ENCODE results near the gene CLRN2. TPM values are rescaled to one million over a fixed set of nuclear protein-coding genes. Genes with fewer than 3 reads are reported as not detected.

Gene CLRN2
- polyA plus RNA-seq, 1 donor from 2014 or later, result not detected

DNA sequence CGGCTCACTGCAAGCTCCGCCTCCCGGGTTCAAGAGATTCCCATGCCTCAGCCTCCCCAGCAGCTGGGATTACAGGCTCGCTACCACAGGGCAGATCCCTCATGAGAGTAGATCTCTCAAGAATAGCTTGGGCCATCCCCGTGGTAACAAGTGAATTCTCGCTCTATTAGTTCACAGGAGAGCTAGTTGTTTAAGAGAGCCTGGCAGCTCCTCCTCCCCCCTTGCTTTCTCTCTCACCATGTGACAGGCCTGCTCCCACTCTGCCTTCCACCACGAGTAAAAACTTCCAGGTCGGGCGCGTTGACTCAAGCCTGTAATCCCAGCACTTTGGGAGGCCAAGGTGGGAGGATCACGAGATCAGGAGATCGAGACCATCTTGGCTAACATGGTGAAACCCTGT is 31.7 kb downstream of the CLRN2 start:
- Histone ChIP-seq H3K9ac (ENCODE audit: low read length) (no peak overlapping the region), H3K9me3 (ENCODE audit: low read length) (no peaks in the 10 kb centered on the region), H3F3A (ENCODE audit: insufficient read depth, low read length, poor library complexity, severe bottlenecking) (no peaks in the 10 kb centered on the region), H3K4me3 (ENCODE audit: low read length) (no peak overlapping the region), H3K79me2 (replicated peaks; ENCODE audit: insufficient read depth, low read length) (no peaks in the 10 kb centered on the region), H3K27ac (ENCODE audit: low read length) (no peak overlapping the region), H3K4me2 (ENCODE audit: low read length) (no peak overlapping the region), H3K27me3 (ENCODE audit: insufficient read depth, low read depth, low read length) (no peaks in the 10 kb centered on the region), H2AFZ (ENCODE audit: low read depth, low read length) (no peak overlapping the region), H3K9me2 (ENCODE audit: insufficient read depth, low read length) (no peaks in the 10 kb centered on the region), H3K36me3 (ENCODE audit: insufficient read depth, low read length) (no peaks in the 10 kb centered on the region), H4K20me1 (ENCODE audit: insufficient read depth) (no peaks in the 10 kb centered on the region)
- TF ChIP-seq EP300 (conservative IDR thresholded peaks at IDR 0.05; ENCODE audit: poor library complexity, severe bottlenecking), result no peak
- TF ChIP-seq, protein P1, sequence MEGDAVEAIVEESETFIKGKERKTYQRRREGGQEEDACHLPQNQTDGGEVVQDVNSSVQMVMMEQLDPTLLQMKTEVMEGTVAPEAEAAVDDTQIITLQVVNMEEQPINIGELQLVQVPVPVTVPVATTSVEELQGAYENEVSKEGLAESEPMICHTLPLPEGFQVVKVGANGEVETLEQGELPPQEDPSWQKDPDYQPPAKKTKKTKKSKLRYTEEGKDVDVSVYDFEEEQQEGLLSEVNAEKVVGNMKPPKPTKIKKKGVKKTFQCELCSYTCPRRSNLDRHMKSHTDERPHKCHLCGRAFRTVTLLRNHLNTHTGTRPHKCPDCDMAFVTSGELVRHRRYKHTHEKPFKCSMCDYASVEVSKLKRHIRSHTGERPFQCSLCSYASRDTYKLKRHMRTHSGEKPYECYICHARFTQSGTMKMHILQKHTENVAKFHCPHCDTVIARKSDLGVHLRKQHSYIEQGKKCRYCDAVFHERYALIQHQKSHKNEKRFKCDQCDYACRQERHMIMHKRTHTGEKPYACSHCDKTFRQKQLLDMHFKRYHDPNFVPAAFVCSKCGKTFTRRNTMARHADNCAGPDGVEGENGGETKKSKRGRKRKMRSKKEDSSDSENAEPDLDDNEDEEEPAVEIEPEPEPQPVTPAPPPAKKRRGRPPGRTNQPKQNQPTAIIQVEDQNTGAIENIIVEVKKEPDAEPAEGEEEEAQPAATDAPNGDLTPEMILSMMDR (IDR thresholded peaks at IDR 0.05; ENCODE audit: poor library complexity, severe bottlenecking), result no peak
- no peak for TF ChIP-seq RAD21 (conservative IDR thresholded peaks at IDR 0.05)
- no peak for TF ChIP-seq POLR2AphosphoS5 (IDR thresholded peaks at IDR 0.05)

DNA sequence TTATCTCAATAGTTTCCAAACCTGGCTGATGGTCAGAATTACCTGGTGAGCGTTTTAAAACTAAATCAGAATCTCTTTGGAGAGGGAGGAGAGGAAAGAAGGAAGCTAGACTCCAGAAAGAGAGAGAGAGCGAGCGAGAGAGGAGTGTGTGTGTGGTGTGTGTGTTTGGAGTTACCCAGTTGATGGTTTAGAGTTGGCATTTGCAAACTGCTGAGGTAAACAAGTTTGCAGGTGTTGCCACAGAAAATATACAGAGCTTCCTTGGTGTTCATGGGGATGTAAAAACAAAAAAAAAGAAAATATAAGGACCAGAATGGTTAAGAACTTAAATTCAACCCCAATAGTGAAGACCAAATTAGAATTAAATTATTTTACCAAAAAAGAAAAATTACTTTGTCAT is 35.6 kb downstream of the CLRN2 start:
- Histone ChIP-seq H3F3A (ENCODE audit: insufficient read depth, low read length, poor library complexity, severe bottlenecking) (no peaks in the 10 kb centered on the region), H3K36me3 (ENCODE audit: insufficient read depth, low read length) (no peaks in the 10 kb centered on the region), H4K20me1 (ENCODE audit: insufficient read depth) (no peaks in the 10 kb centered on the region), H2AFZ (ENCODE audit: low read depth, low read length) (no peak overlapping the region), H3K79me2 (replicated peaks; ENCODE audit: insufficient read depth, low read length) (no peaks in the 10 kb centered on the region), H3K9me2 (ENCODE audit: insufficient read depth, low read length) (no peaks in the 10 kb centered on the region), H3K9me3 (ENCODE audit: low read length) (no peaks in the 10 kb centered on the region), H3K9ac (ENCODE audit: low read length) (no peak overlapping the region), H3K27ac (ENCODE audit: low read length) (no peak overlapping the region), H3K4me2 (ENCODE audit: low read length) (no peak overlapping the region), H3K4me3 (ENCODE audit: low read length) (no peak overlapping the region), H3K27me3 (ENCODE audit: insufficient read depth, low read depth, low read length) (no peaks in the 10 kb centered on the region)
- TF ChIP-seq SMC3 (conservative IDR thresholded peaks at IDR 0.05; ENCODE audit: poor library complexity) (no peak), TAF1 (IDR thresholded peaks at IDR 0.05; ENCODE audit: low read depth) (no peak), EZH2 (IDR thresholded peaks at IDR 0.05; ENCODE audit: borderline replicate concordance, insufficient read depth, low read length, poor library complexity, severe bottlenecking) (no peak), POLR2AphosphoS5 (IDR thresholded peaks at IDR 0.05) (no peak), EP300 (conservative IDR thresholded peaks at IDR 0.05; ENCODE audit: poor library complexity, severe bottlenecking) (no peak), RAD21 (conservative IDR thresholded peaks at IDR 0.05) (no peak), MXI1 (conservative IDR thresholded peaks at IDR 0.05; ENCODE audit: poor library complexity, severe bottlenecking) (no peak)
- TF ChIP-seq, protein P2, sequence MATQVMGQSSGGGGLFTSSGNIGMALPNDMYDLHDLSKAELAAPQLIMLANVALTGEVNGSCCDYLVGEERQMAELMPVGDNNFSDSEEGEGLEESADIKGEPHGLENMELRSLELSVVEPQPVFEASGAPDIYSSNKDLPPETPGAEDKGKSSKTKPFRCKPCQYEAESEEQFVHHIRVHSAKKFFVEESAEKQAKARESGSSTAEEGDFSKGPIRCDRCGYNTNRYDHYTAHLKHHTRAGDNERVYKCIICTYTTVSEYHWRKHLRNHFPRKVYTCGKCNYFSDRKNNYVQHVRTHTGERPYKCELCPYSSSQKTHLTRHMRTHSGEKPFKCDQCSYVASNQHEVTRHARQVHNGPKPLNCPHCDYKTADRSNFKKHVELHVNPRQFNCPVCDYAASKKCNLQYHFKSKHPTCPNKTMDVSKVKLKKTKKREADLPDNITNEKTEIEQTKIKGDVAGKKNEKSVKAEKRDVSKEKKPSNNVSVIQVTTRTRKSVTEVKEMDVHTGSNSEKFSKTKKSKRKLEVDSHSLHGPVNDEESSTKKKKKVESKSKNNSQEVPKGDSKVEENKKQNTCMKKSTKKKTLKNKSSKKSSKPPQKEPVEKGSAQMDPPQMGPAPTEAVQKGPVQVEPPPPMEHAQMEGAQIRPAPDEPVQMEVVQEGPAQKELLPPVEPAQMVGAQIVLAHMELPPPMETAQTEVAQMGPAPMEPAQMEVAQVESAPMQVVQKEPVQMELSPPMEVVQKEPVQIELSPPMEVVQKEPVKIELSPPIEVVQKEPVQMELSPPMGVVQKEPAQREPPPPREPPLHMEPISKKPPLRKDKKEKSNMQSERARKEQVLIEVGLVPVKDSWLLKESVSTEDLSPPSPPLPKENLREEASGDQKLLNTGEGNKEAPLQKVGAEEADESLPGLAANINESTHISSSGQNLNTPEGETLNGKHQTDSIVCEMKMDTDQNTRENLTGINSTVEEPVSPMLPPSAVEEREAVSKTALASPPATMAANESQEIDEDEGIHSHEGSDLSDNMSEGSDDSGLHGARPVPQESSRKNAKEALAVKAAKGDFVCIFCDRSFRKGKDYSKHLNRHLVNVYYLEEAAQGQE (IDR thresholded peaks at IDR 0.05; ENCODE audit: borderline replicate concordance), result no peak
- TF ChIP-seq, protein P1 (IDR thresholded peaks at IDR 0.05; ENCODE audit: poor library complexity, severe bottlenecking), result no peak
